ENCODE results near the gene WBP1. TPM values are rescaled to one million over a fixed set of nuclear protein-coding genes. Genes with fewer than 3 reads are reported as not detected.
A peak's percentile ranks its signal among the peaks of the same experiment; 100 is the strongest.

Gene WBP1
- total RNA-seq, 5 donors from 2014 or later (not counting 1 experiment from before 2014, with no cell fraction given): 80.2 to 104 (median 98.2) TPM

- Histone ChIP-seq H3K4me1 (ENCODE audit: control insufficient read depth in 1 of 2, extremely low read depth in 1 of 2, insufficient read depth in 2 of 2, low read length in 2 of 2) (no peaks in the 10 kb centered on the region), H3K4me3 (ENCODE audit: control insufficient read depth in 1 of 2, extremely low read depth in 1 of 2, low read length in 1 of 2) (no peak overlapping the region), H3K9me3 (no peaks in the 10 kb centered on the region), H3K36me3 (ENCODE audit: control insufficient read depth in 2 of 2, extremely low read depth in 1 of 2, insufficient read depth in 1 of 2, low read length in 1 of 2) (peaks cover 26 to 73% of the 10 kb centered on the region in 2 donors), H3K27ac (ENCODE audit: low read length) (no peak overlapping the region), H3K27me3 (replicated peaks in 1 of 2; ENCODE audit: control insufficient read depth in 2 of 2, extremely low read depth in 1 of 2, insufficient read depth in 2 of 2, low read length in 1 of 2) (no peaks in the 10 kb centered on the region)
- CTCF ChIA-PET: interaction anchor here in 1 of 2 donors (0.7 to 0.9 kb wide), 2 partner anchors 11 to 666 kb away, joined by 3 to 7 read pairs; no protein-coding TSS in a partner anchor
- WGBS (ENCODE audit: insufficient coverage): 80% methylated on average over 1 of the region's 9 CpGs
- Mint-ChIP-seq H3K4me1 (peaks cover 1 to 4% (median 4%) of the 10 kb centered on the region in 3 donors), H3K36me3 (peaks cover 58% of the 10 kb centered on the region), H3K27ac (no peak overlapping the region), H3K4me3 (no peak overlapping the region), H3K27me3 (no peaks in the 10 kb centered on the region), H3K9me3 (no peaks in the 10 kb centered on the region)
- DNase-seq (no peak), ATAC-seq (replicated peaks in 1 of 4) (no peak)
- POLR2A ChIA-PET: interaction anchor here in 1 of 2 donors (1.0 kb wide), 1 partner anchor 41 kb away, joined by 3 read pairs; no protein-coding TSS in a partner anchor
Observed at GRCh38 chr2:74489906-74490305, 31.7 kb downstream of the WBP1 start.

GRCh38 chr2:74491648-74492544 lies 33.7 kb downstream of the WBP1 start:
- no peaks in the 10 kb centered on the region for H3K27me3 Mint-ChIP-seq
- H3K36me3 Mint-ChIP-seq: peaks cover 46% of the 10 kb centered on the region

GRCh38 chr2:74493546-74493945 lies 35.3 kb downstream of the WBP1 start:
- ChIA-PET CTCF (no interaction called here), POLR2A (no interaction called here)
- peaks cover 11 to 12% (median 12%) of the 10 kb centered on the region in 3 donors for H3K4me1 Mint-ChIP-seq
- ATAC-seq (replicated peaks in 1 of 4) (no peak), DNase-seq (no peak)
- no peak overlapping the region for H3K27ac Mint-ChIP-seq
- Histone ChIP-seq H3K36me3 (ENCODE audit: control insufficient read depth in 2 of 2, extremely low read depth in 1 of 2, insufficient read depth in 1 of 2, low read length in 1 of 2) (peaks cover 26 to 53% of the 10 kb centered on the region in 2 donors), H3K27me3 (replicated peaks in 1 of 2; ENCODE audit: control insufficient read depth in 2 of 2, extremely low read depth in 1 of 2, insufficient read depth in 2 of 2, low read length in 1 of 2) (peaks cover 2 to 12% of the 10 kb centered on the region in 2 experiments), H3K27ac (ENCODE audit: low read length) (no peak overlapping the region), H3K4me3 (ENCODE audit: control insufficient read depth in 1 of 2, extremely low read depth in 1 of 2, low read length in 1 of 2) (no peak overlapping the region), H3K9me3 (no peaks in the 10 kb centered on the region), H3K4me1 (ENCODE audit: control insufficient read depth in 1 of 2, extremely low read depth in 1 of 2, insufficient read depth in 2 of 2, low read length in 2 of 2) (peaks cover 3 to 13% of the 10 kb centered on the region in 2 experiments)
- peaks cover 44% of the 10 kb centered on the region for H3K36me3 Mint-ChIP-seq
- H3K27me3 Mint-ChIP-seq: peaks cover 6 to 10% of the 10 kb centered on the region in 2 donors
- 82% methylated on average over 3 of the region's 3 CpGs for WGBS (ENCODE audit: insufficient coverage)
- H3K4me3 Mint-ChIP-seq: no peak overlapping the region
- no peaks in the 10 kb centered on the region for H3K9me3 Mint-ChIP-seq

More at GRCh38 chr2:74491648-74492544, 33.7 kb downstream of the WBP1 start:
- Histone ChIP-seq H3K27me3 (replicated peaks in 1 of 2; ENCODE audit: control insufficient read depth in 2 of 2, extremely low read depth in 1 of 2, insufficient read depth in 2 of 2, low read length in 1 of 2) (no peaks in the 10 kb centered on the region), H3K36me3 (ENCODE audit: control insufficient read depth in 2 of 2, extremely low read depth in 1 of 2, insufficient read depth in 1 of 2, low read length in 1 of 2) (peaks cover 26 to 61% of the 10 kb centered on the region in 2 donors), H3K9me3 (no peaks in the 10 kb centered on the region), H3K4me1 (ENCODE audit: control insufficient read depth in 1 of 2, extremely low read depth in 1 of 2, insufficient read depth in 2 of 2, low read length in 2 of 2) (no peaks in the 10 kb centered on the region), H3K4me3 (ENCODE audit: control insufficient read depth in 1 of 2, extremely low read depth in 1 of 2, low read length in 1 of 2) (no peak overlapping the region), H3K27ac (ENCODE audit: low read length) (no peak overlapping the region)
- H3K4me3 Mint-ChIP-seq: no peak overlapping the region
- H3K4me1 Mint-ChIP-seq: peaks cover 0 to under 1% (median 0%) of the 10 kb centered on the region in 3 donors
- WGBS (ENCODE audit: insufficient coverage): 96% methylated on average over 11 of the region's 12 CpGs
- no peak for ATAC-seq (replicated peaks in 1 of 4)
- H3K9me3 Mint-ChIP-seq: no peaks in the 10 kb centered on the region
- no peak overlapping the region for H3K27ac Mint-ChIP-seq
- DNase-seq: no peak
- POLR2A ChIA-PET: no interaction called here
- CTCF ChIA-PET: interaction anchor here in 1 of 2 donors (1.1 kb wide), 1 partner anchor 19 kb away, joined by 3 read pairs; the partner anchor contains the start of gene MRPL53

GRCh38 chr2:74495440-74495839 lies 37.2 kb downstream of the WBP1 start:
- no peak for DNase-seq
- Histone ChIP-seq H3K36me3 (ENCODE audit: control insufficient read depth in 2 of 2, extremely low read depth in 1 of 2, insufficient read depth in 1 of 2, low read length in 1 of 2) (peaks cover 22 to 37% of the 10 kb centered on the region in 2 donors), H3K27me3 (replicated peaks in 1 of 2; ENCODE audit: control insufficient read depth in 2 of 2, extremely low read depth in 1 of 2, insufficient read depth in 2 of 2, low read length in 1 of 2) (peaks cover 5 to 31% of the 10 kb centered on the region in 2 experiments), H3K4me1 (ENCODE audit: control insufficient read depth in 1 of 2, extremely low read depth in 1 of 2, insufficient read depth in 2 of 2, low read length in 2 of 2) (peaks cover 6 to 29% of the 10 kb centered on the region in 2 experiments), H3K27ac (ENCODE audit: low read length) (no peak overlapping the region), H3K4me3 (ENCODE audit: control insufficient read depth in 1 of 2, extremely low read depth in 1 of 2, low read length in 1 of 2) (no peak overlapping the region), H3K9me3 (no peaks in the 10 kb centered on the region)
- peaks cover 19 to 25% (median 24%) of the 10 kb centered on the region in 3 donors for H3K4me1 Mint-ChIP-seq
- peaks cover 19 to 26% of the 10 kb centered on the region in 2 donors for H3K27me3 Mint-ChIP-seq
- no peak for ATAC-seq (replicated peaks in 1 of 4)
- CTCF ChIA-PET: no interaction called here
- H3K36me3 Mint-ChIP-seq: peaks cover 32% of the 10 kb centered on the region
- no peaks in the 10 kb centered on the region for H3K9me3 Mint-ChIP-seq
- no peak overlapping the region for H3K27ac Mint-ChIP-seq
- no CpG with 5 or more reads among the region's 1 CpG for WGBS (ENCODE audit: insufficient coverage)
- POLR2A ChIA-PET: no interaction called here
- no peak overlapping the region for H3K4me3 Mint-ChIP-seq

GRCh38 chr2:74496997-74497776 lies 38.9 kb downstream of the WBP1 start:
- Mint-ChIP-seq H3K9me3 (no peaks in the 10 kb centered on the region), H3K27me3 (peaks cover 33 to 43% of the 10 kb centered on the region in 2 donors), H3K4me1 (peaks cover 25 to 31% (median 27%) of the 10 kb centered on the region in 3 donors), H3K36me3 (peaks cover 19% of the 10 kb centered on the region), H3K4me3 (peak overlapping the region; percentile 76 to 82 (median 81)), H3K27ac (peak overlapping the region in 1 of 2 donors; percentile 11)
- 84% methylated on average over 13 of the region's 19 CpGs for WGBS (ENCODE audit: insufficient coverage)
- H3K36me3 ChIP-seq (ENCODE audit: control insufficient read depth in 2 of 2, extremely low read depth in 1 of 2, insufficient read depth in 1 of 2, low read length in 1 of 2): peaks cover 9 to 19% of the 10 kb centered on the region in 2 donors
- ChIA-PET CTCF (no interaction called here), POLR2A (no interaction called here)
- no peak overlapping the region for H3K27ac ChIP-seq (ENCODE audit: low read length)
- DNase-seq (no peak), ATAC-seq (replicated peaks in 1 of 4) (no peak)
- peak overlapping the region; percentile 48 to 64 for H3K4me3 ChIP-seq (ENCODE audit: control insufficient read depth in 1 of 2, extremely low read depth in 1 of 2, low read length in 1 of 2)
- peaks cover 6 to 33% of the 10 kb centered on the region in 2 experiments for H3K4me1 ChIP-seq (ENCODE audit: control insufficient read depth in 1 of 2, extremely low read depth in 1 of 2, insufficient read depth in 2 of 2, low read length in 2 of 2)
- no peaks in the 10 kb centered on the region for H3K9me3 ChIP-seq
- peaks cover 14 to 49% of the 10 kb centered on the region in 2 experiments for H3K27me3 ChIP-seq (replicated peaks in 1 of 2; ENCODE audit: control insufficient read depth in 2 of 2, extremely low read depth in 1 of 2, insufficient read depth in 2 of 2, low read length in 1 of 2)
